Activated naive CD4-positive, alpha-beta T cell treated with anti-CD3 and anti-CD28 coated beads, Interleukin-2, amount 50 U/mL, for 72 hours (primary cell): Measurements from ENCODE around the gene SLC45A3. TPM values are rescaled to one million over a fixed set of nuclear protein-coding genes. Genes with fewer than 3 reads are reported as not detected.
"Not testable (repeated sequence)": the region's sequence is repeated elsewhere in the genome, so short reads cannot be mapped to it uniquely, and the experiment has no call there.

Experiments
- ATAC-seq, 2 donors: fragments of 150-1000 bp; cut with Tn5 transposase; 2 replicates each; pipeline ENCODE4 v1.10.0; 2021; ENCODE audit warnings: mild to moderate bottlenecking in 2 of 2, moderate library complexity in 2 of 2
- DNase-seq, 2 donors: peaks; one replicate each; pipeline ENCODE4 v3.0.0; 2021 to 2022; ENCODE audit warnings: low spot score in 2 of 2
- H3K27ac Mint-ChIP-seq, 2 donors: one replicate each; pipeline ENCODE4 v1.8.0; 2022; ENCODE audit warnings: mild to moderate bottlenecking in 2 of 2, mixed read lengths in 2 of 2
- H3K36me3 Mint-ChIP-seq, 2 donors: one replicate each; pipeline ENCODE4 v1.8.0; 2022; ENCODE audit warnings: mixed read lengths in 2 of 2
- H3K9me3 Mint-ChIP-seq, 2 donors: one replicate each; pipeline ENCODE4 v1.8.0; 2022; ENCODE audit warnings: mixed read lengths in 2 of 2
- total RNA-seq, 2 donors: library from RNA; stranded (reverse); gene quantifications; one replicate each; pipeline ENCODE4 v1.2.3, GENCODE V29; 2022

SLC45A3 gene
- total RNA-seq, 2 donors from 2014 or later, result 0.57 to 1.1 TPM

DNA sequence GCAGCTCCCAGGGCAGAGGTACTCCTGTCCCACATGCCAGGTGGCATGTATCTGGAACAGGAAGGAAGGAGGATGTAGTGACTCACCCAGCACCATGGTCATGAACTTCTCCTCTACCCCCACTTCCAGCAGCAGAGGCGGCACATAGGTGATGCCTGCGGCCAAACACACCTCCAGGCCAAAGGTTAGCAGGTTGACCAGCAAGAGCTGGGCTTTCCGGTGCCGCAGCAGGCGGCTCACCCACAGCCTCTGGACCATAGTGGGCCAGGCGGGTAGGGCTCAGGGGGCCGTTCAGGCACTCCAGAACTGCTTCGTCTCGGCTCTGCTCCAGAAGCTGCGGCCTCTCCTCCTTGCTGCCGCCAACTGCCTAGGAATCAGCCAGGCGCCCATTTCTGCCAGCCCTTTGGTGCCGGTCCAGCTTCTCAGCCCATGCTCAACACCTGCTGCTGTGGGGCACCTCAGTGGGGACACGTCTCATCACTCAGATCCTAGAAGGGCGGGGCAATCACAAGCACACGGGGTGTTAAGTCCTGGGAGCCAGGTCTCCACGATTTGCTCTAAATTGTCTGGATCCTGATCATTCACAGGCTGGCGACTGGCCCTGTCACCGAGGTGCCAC, 15.8 kb downstream of the SLC45A3 start:
- DNase-seq (no peak), ATAC-seq (no peak)
- Mint-ChIP-seq H3K27ac (no peak overlapping the region), H3K36me3 (no peaks in the 10 kb centered on the region), H3K9me3 (no peaks in the 10 kb centered on the region)

DNA sequence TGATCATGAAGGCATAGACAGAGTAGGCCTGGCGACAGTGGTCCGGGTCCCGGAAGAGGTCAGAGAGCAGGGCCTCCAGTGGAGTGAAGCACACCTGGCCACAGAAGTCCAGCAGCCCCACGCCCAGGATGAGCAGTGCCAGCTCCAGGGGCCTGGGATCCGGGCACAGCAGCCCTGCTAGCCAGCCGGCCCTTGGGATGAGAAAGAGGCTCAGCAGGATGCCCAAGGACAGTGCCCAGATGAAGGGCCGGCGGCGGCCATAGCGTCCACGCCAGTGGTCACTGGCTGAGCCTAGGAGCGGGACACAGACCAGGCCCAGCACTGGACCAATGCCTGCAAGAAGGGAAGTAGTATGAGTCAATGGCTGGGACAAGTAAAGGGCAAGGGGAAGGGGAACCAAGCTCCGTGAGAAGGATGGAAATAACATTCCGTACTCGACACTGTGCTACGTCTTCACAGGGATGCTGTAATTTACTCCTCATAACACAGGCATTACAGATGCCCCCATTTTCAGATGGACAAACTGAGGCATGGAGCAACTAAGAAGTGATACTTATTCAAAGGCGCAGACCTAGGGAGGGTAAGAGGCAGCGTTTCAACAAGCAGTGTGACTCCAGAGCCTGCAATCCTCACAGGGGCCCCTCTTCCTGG, 16.9 kb downstream of the SLC45A3 start:
- Mint-ChIP-seq H3K36me3 (no peaks in the 10 kb centered on the region), H3K9me3 (no peaks in the 10 kb centered on the region), H3K27ac (no peak overlapping the region)
- no peak for ATAC-seq
- no peak for DNase-seq

DNA sequence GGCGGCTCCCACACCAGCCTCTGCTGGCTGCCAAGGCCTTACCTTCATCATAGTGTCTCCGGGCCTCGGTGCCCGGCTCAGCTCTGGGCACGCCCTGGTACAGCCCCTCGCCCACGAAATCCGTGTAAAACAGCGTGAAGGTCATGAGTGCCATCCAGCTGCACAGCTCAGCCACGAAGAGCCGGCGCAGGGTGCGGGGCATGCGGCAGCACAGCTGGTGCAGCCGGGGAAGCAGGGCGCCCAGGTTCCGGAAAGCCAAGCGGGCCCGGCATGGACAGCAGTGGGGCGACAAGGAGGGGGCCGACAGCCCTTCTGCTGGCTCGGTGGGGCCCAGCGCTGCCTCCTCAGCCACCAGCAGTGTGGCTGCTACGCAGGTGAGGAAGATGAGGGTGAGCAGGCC, 17.5 kb downstream of the SLC45A3 start:
- DNase-seq (no peak), ATAC-seq (no peak)
- no peaks in the 10 kb centered on the region for H3K36me3 Mint-ChIP-seq
- no peak overlapping the region for H3K27ac Mint-ChIP-seq
- H3K9me3 Mint-ChIP-seq, result no peaks in the 10 kb centered on the region

DNA sequence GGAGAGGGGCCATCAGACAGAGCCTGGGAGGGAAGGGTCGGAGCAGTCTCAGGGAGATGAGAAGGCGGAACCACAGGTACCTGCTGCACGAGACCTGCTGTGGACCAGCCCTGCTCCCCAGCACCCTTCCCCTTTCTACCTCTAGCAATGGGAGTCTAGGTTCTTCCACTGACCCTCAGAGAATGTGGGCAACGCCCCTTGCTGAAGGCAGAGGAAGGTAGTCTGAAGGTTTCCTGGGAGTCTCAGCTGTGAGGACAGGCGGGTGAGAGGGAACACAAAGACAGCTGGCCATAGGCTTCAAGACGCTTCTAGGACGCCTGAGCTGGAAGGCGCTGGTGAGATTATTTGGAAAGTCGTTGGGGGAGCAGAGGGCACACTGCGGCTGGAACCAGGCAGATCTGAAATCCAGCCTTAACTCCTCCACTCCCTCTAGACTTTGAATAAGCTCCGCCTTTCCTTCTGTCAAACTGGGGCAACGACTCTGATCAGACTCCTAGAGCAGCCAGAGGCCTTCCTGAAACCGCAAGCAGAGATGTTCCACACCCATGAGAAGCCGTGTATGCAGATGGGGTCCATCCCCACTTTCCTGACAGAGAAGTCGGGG, 18.1 kb downstream of the SLC45A3 start:
- ATAC-seq (no peak), DNase-seq (no peak)
- Mint-ChIP-seq H3K9me3 (no peaks in the 10 kb centered on the region), H3K36me3 (no peaks in the 10 kb centered on the region), H3K27ac (no peak overlapping the region)

DNA sequence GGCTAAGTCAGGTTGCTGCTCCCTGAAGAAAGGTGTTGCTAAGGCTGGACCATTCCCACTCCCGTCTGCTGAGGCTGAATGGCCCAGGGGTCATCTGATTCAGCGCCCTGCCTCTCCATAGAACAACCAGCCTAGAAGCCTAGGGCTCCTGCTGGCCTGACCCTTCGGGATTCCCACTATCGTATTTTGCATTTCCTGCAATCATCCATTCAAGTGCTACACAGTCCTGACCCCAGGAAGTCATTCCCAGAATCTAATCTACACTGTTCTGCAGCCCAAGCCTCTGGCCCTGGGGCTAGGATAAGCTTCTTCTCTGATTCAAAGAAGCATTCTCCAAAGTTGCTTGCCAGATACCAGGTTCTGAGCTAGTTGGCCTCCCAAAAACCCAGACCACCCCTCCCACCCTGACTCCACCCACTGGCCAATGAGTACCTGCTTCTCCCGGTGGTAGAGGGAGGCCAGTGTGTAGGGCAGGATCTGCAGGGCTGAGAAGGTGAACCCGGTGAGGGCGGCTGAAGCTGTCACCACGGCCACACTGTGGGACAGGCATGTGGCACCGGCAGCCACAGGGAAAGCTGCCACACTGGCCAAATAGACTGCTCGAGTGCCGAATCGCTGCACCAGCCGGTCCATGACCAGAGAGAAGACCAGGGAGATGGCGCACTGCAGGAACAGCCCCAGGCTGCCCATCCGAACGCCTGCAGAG, 18.7 kb downstream of the SLC45A3 start:
- H3K27ac Mint-ChIP-seq, result no peak overlapping the region
- no peaks in the 10 kb centered on the region for H3K36me3 Mint-ChIP-seq
- ATAC-seq, result no peak
- no peak for DNase-seq
- H3K9me3 Mint-ChIP-seq, result no peaks in the 10 kb centered on the region

DNA sequence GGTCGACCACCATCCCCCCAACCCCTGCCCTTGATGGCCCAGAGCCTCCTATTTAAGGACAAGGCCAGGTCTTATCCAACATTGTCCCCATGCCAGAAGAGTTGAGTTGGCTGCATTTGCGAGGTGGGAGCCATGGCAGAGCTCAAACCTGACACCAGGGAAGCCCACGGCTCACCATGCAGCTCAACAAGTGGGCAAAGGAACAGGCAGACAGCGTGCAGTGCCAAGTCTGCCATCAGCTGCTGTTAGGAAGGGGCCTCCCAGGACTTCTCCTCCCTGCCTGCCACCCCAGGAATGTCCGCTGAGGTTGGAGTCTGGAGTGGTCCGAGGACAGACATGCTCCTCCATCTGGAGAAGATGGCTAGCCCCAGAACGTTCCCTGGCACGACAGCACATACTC, 19.9 kb downstream of the SLC45A3 start:
- H3K27ac Mint-ChIP-seq, result peak overlapping the region in 1 of 2 donors; percentile 30
- no peaks in the 10 kb centered on the region for H3K9me3 Mint-ChIP-seq
- no peaks in the 10 kb centered on the region for H3K36me3 Mint-ChIP-seq
- ATAC-seq (no peak), DNase-seq (no peak)

DNA sequence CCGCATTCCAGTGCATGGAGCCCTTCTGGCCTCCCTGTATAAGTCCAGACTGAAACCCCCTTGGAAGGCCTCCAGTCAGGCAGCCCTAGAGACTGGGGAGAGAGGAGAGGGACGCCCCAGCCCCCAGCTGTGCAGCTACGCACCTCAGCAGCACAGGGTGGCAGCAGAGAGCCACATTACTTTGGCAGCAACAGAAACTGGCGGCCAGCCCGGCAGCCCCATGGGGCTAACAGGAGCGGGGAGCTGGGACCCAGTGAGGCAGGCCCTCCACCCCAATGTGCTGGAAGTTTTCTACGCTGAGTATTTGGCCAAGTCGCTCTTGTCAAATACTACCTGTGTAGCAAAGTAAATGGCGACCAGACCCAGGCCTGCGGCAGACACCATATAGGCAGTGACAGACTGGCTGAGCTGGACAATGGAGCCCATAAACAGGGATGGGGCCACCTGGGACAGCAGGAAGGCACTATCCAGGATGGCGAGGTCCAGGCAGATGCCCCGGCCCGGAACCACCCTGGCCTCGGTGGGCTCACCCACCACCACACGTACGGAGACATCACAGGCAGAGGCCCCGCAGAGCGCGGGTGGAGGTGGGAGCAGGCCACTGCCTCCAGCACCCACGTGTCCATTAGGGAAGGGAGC, 21.2 kb downstream of the SLC45A3 start:
- H3K9me3 Mint-ChIP-seq, result no peaks in the 10 kb centered on the region
- peak; percentile 92 for ATAC-seq
- DNase-seq, result peak; percentile 70 to 82
- peak overlapping the region in 1 of 2 donors; percentile 75 for H3K27ac Mint-ChIP-seq
- H3K36me3 Mint-ChIP-seq, result no peaks in the 10 kb centered on the region

DNA sequence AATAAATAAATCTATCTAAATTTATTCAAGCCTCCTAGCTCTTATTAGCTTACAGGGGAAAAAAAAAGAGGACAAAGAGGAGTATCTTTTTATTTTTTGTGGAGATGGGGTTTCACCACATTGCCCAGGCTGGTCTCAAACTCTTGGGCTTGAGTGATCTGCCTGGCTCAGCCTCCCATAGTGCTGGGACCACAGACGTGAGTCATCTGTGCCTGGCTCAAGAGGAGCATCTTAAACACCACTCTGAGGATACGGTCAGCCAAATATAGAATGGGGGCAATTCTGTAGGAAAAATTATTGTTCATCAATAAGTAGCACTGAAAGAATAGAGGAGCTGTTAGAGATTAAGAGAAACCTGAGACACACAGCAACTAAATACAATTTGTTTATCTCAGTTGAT, 24.1 kb downstream of the SLC45A3 start:
- ATAC-seq (no peak), DNase-seq (no peak)
- Mint-ChIP-seq H3K9me3 (no peaks in the 10 kb centered on the region), H3K36me3 (no peaks in the 10 kb centered on the region), H3K27ac (no peak overlapping the region)

DNA sequence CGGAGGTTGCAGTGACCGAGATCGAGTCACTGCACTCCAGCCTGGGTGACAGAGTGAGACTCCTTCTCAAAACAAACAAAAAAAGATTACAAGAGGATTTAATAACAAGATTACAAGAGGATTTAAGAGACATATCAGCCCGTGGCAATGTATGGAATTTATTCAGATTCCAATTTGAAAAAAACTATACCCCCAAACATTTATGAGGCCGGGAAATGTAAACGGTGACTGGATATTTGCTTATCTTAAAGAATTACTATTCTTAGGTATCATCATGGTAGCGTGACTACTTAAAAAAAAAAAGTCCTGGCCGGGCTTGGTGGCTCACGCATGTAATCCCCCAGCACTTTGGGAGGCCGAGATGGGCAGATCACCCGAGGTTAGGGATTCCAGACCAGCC, 27.3 kb downstream of the SLC45A3 start:
- Mint-ChIP-seq H3K9me3 (no peaks in the 10 kb centered on the region), H3K36me3 (no peaks in the 10 kb centered on the region), H3K27ac (no peak overlapping the region)
- ATAC-seq (no peak), DNase-seq (no peak)

DNA sequence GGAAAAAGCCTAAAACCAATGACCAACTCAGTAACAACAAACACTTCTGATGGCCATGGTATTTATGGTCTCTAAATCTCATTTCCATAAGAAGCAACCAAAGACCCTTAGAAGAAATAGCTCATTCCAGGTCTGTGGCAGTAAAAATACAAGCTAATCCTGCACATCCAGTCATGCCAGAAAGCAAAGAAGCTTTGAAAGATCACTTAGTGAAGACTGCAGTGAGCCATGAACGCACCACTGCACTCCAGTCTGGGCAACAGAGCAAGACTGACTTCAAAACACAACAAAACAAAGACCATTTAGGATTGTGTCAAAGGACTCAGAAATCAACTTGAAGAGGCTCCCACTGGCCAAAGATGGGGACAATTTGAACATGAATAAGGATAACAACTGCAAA, 30.1 kb downstream of the SLC45A3 start:
- Mint-ChIP-seq H3K36me3 (no peaks in the 10 kb centered on the region), H3K27ac (no peak overlapping the region), H3K9me3 (no peaks in the 10 kb centered on the region)
- no peak for ATAC-seq
- no peak for DNase-seq

DNA sequence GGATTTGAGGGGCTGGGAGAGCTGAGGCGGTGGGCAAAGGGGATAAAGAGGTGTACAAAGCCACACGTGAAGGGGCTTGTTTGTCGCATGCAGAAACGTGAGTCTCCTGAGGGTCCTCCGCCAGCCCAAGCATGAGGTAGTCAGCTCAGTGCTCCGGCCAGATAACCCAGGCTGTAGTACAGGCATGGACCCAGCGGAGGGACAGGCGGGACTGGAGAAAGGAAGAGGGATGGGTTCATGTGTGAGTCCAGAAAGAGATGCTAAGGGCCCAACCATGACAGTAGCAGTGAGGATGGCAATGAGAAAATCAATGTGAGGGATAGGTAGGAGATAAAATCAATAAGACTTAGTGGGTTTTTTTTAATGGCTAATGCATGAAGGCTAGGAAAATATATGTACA, 34.8 kb downstream of the SLC45A3 start:
- Mint-ChIP-seq H3K27ac (no peak overlapping the region), H3K9me3 (no peaks in the 10 kb centered on the region), H3K36me3 (no peaks in the 10 kb centered on the region)
- DNase-seq, result no peak
- no peak for ATAC-seq

DNA sequence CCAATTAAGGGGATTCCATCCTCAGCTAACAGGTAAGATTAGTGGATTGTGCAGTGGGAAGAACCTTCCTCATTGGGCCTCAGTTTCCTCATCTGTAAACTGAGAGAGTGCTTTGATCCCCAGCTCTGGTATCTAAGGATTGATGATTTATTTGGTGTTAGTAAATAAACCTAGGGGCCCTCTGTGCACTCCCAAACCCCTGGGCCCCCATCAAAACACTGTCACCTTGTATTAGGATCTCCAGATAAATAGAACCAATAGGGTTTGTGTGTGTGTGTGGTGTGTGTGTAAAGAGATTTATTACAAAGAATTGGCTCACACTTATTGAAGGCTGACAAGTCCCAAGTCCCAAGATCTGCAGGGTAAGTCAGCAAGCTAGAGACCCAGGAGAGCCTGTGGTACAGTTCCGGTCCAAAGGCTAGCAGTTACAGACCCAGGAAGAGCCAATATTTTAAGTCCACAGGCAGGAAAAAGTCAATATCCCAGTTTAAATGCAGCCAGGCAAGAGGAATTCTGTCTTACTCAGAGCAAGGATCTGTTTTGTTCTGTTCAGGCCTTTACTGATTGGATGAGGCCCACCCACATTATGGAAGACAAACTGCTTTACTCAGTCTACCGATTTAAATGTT, 37.5 kb downstream of the SLC45A3 start:
- Mint-ChIP-seq H3K36me3 (no peaks in the 10 kb centered on the region), H3K27ac (no peak overlapping the region), H3K9me3 (no peaks in the 10 kb centered on the region)
- ATAC-seq (no peak), DNase-seq (no peak)

DNA sequence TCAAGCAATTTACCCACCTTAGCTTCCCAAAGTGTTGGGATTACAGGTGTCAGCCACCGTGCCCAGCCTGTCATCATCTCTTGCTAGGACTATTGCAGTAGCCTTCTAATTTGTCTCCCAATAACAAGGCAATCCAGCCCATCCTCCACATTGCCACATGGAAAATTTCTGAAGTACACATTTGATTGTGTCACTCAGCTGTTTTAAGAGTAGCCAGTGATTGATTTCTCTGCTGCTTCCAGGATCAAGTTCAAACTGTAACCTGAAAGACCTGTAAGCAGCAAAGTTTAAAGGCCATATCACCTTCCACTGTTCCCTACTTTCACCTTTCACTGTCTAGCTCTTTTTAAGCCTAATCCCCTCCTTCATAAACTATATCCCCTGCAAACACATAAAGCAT, 40.7 kb downstream of the SLC45A3 start:
- Mint-ChIP-seq H3K27ac (no peak overlapping the region), H3K9me3 (no peaks in the 10 kb centered on the region), H3K36me3 (no peaks in the 10 kb centered on the region)
- DNase-seq (no peak), ATAC-seq (no peak)

DNA sequence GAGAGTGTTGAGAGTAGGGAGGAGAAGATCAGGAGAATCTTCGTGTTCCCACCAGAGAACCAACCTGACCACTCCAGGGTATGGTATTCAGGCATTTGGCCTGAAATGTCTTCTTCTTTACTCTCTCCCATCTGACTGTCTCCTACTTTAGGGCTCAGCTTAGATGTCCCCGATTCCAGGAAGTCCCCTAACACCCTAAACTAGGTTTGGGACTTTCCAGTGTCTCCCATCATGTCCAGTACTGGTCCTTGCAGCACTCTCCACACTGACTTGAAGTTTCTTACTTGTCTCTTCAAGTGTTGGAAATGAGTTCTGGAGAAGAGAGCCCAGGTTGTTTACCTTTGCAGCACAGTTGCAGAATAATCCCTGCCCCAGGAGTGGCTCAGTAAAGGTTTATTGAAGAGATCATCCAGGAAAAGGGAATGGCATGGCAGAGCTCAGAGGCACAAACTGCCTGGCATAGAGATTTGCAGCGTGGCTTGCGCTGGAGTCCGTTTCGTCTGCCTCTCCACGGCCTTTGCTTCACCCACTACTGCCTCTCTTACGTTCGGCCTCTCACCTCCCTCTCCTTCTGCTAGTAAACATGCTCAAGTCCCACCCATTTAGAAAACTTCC, 42.3 kb downstream of the SLC45A3 start:
- Mint-ChIP-seq H3K36me3 (no peaks in the 10 kb centered on the region), H3K27ac (no peak overlapping the region), H3K9me3 (no peaks in the 10 kb centered on the region)
- ATAC-seq (no peak), DNase-seq (no peak)

DNA sequence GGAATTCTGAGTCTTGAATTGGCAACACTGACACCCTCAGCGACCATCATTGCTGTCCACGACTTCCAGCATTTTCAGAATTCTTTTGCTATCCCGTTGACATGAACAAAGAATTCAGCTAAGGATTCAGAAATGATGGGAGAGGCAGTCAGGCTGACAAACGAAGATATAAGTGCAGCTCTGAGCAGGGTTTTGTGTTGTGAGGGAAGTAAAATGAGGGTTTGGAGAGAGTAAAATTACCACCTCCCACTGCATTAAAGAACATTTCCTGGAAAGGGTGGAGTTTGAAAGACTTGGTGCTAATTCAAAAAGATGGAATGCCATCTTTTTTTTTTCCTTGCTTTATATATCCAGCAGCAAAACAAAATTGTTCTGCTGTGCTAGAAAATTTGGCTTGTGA, 43.6 kb downstream of the SLC45A3 start:
- DNase-seq, result no peak
- ATAC-seq, result no peak
- Mint-ChIP-seq H3K27ac (no peak overlapping the region), H3K9me3 (no peaks in the 10 kb centered on the region), H3K36me3 (no peaks in the 10 kb centered on the region)

DNA sequence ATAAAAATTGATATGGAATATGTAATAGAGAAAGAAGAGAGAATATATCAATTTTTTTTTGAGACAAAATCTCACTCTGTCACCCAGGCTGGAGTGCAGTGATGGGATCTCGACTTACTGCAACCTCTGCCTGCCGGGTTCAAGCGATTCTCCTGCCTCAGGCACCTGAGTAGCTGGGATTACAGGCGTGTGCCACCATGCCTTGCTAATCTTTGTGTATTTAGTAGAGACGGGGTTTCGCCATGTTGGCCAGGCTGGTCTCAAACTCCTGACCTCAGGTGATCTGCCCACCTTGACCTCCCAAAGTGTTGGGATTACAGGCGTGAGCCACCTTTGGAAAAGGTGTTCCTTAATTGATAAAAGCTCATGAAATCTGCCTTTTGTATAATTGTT, 44.2 kb downstream of the SLC45A3 start:
- not testable (repeated sequence) for H3K9me3 Mint-ChIP-seq, H3K36me3 Mint-ChIP-seq, ATAC-seq, DNase-seq, H3K27ac Mint-ChIP-seq
